Left colon (tissue), 2 donors: ENCODE measurements around the gene PRR29. TPM values are rescaled to one million over a fixed set of nuclear protein-coding genes. Genes with fewer than 3 reads are reported as not detected.

Experiments
- ATAC-seq: fragments of 200-7000 bp; cut with Tn5 transposase; one replicate; pipeline ENCODE4 v1.9.1; 2020; ENCODE audit warnings: mild to moderate bottlenecking, moderate library complexity
- DNase-seq, 2 donors: peaks; one replicate each; pipeline ENCODE4 v3.0.0-alpha.2; 2020
- intact Hi-C, 2 donors: fragments of 100-400 bp; cut with DNase I in 1 of 2; cut with micrococcal nuclease in 1 of 2; formaldehyde crosslinking; loops; one replicate each; pipeline versions ENCODE4 v1.11.2 to v1.14.0; 2022; cut with DNase I, micrococcal nuclease
- total RNA-seq, 2 donors: library from RNA; stranded (reverse); fragmentation: NEBNext Ultra II Directional; extraction: Animal tissue kit (Norgen Biotek cat#: 25700); gene quantifications; one replicate each; pipeline ENCODE4 v1.2.1, GENCODE V29; 2021
- donor health status: DM: no; HTN: no; CAD: no.
- donor health status: DM: yes; HTN: yes; CAD: no.

PRR29 gene
- total RNA-seq, 2 donors from 2014 or later = 0.22 TPM; not detected in 1

- ATAC-seq (peak; percentile 65), DNase-seq (peak in 1 of 2 donors; percentile 79)
- intact Hi-C loops = loop anchor here (2.0 to 10.0 kb wide), 3 partner anchors 104 to 114 kb away; partner anchors contain the start of genes CSHL1 (in 1 of the 2) and GH1 (in 1 of the 2)
Measured at GRCh38 chr17:64028874-64029464, 30.8 kb downstream of the PRR29 start.

- intact Hi-C loops = loop anchor here (10.0 kb wide), 2 partner anchors 103 to 253 kb away; partner anchors contain the start of gene ERN1 (in 1 of the 2)
- no peak for ATAC-seq
- DNase-seq = no peak
Measured at GRCh38 chr17:64032081-64032480, 33.9 kb downstream of the PRR29 start.

GRCh38 chr17:64036198-64036922 is 38.2 kb downstream of the PRR29 start:
- DNase-seq (no peak), ATAC-seq (no peak)
- intact Hi-C loops = loop anchor here (10.0 kb wide), 2 partner anchors 98 to 248 kb away; partner anchors contain the start of gene ERN1 (in 1 of the 2)

- no peak for ATAC-seq
- intact Hi-C loops = loop anchor here (10.0 kb wide), 2 partner anchors 98 to 248 kb away; partner anchors contain the start of gene ERN1 (in 1 of the 2)
- no peak for DNase-seq
Measured at GRCh38 chr17:64037180-64037579, 39.0 kb downstream of the PRR29 start.

GRCh38 chr17:64037802-64038201 is 39.7 kb downstream of the PRR29 start:
- ATAC-seq = no peak
- DNase-seq = no peak
- intact Hi-C loops = loop anchor here (10.0 kb wide), 2 partner anchors 97 to 247 kb away; partner anchors contain the start of gene ERN1 (in 1 of the 2)

GRCh38 chr17:64038331-64039105 is 40.4 kb downstream of the PRR29 start:
- intact Hi-C loops = loop anchor here (10.0 kb wide), 2 partner anchors 96 to 246 kb away; partner anchors contain the start of gene ERN1 (in 1 of the 2)
- no peak for ATAC-seq
- DNase-seq = no peak

GRCh38 chr17:64039106-64039400 is 40.9 kb downstream of the PRR29 start:
- DNase-seq (no peak), ATAC-seq (no peak)
- intact Hi-C loops = loop anchor here (10.0 kb wide), 2 partner anchors 96 to 246 kb away; partner anchors contain the start of gene ERN1 (in 1 of the 2)

GRCh38 chr17:64040206-64040605 is 42.1 kb downstream of the PRR29 start:
- DNase-seq = peak in 1 of 2 donors; percentile 25
- intact Hi-C loops = no loop called here
- peak; percentile 72 for ATAC-seq

GRCh38 chr17:64041912-64042311 is 43.8 kb downstream of the PRR29 start:
- DNase-seq = no peak
- ATAC-seq = no peak
- intact Hi-C loops = no loop called here

- no peak for ATAC-seq
Measured at GRCh38 chr17:64042700-64043485, 44.7 kb downstream of the PRR29 start.

GRCh38 chr17:64045176-64045575 is 47.0 kb downstream of the PRR29 start:
- no peak for ATAC-seq
- DNase-seq = no peak
- intact Hi-C loops = no loop called here

More at GRCh38 chr17:64042700-64043485, 44.7 kb downstream of the PRR29 start:
- intact Hi-C loops = no loop called here
- no peak for DNase-seq

- DNase-seq (no peak), ATAC-seq (no peak)
- intact Hi-C loops = no loop called here
Measured at GRCh38 chr17:64048805-64049204, 50.7 kb downstream of the PRR29 start.

GRCh38 chr17:64051153-64051552 is 53.0 kb downstream of the PRR29 start:
- ATAC-seq (no peak), DNase-seq (no peak)
- intact Hi-C loops = no loop called here

- DNase-seq (no peak), ATAC-seq (no peak)
- intact Hi-C loops = no loop called here
Measured at GRCh38 chr17:64053101-64053500, 55.0 kb downstream of the PRR29 start.

Other genes starting within 250 kb of the PRR29 start
- 100 to 1,000 TPM; 124 to 161 TPM for gene CCDC47, start 224.8 kb upstream of the PRR29 start, total RNA-seq
- 10 to 100 TPM; 86.5 to 93.6 TPM for gene DDX42, start 224.2 kb upstream of the PRR29 start, total RNA-seq
- gene PSMC5, start 170.9 kb upstream of the PRR29 start, total RNA-seq = 10 to 100 TPM; 86.3 to 92.5 TPM
- 10 to 100 TPM; 25.9 to 28.4 TPM for gene FTSJ3, start 170.7 kb upstream of the PRR29 start, total RNA-seq
- gene SMARCD2, start 155.7 kb upstream of the PRR29 start, total RNA-seq = 10 to 100 TPM; 73.0 to 75.8 TPM
- not detected for gene CSH2, start 124.7 kb upstream of the PRR29 start, total RNA-seq
- gene GH2, start 116.4 kb upstream of the PRR29 start, total RNA-seq = not detected
- not detected for gene CSH1, start 101.8 kb upstream of the PRR29 start, total RNA-seq
- gene CSHL1, start 87.1 kb upstream of the PRR29 start, total RNA-seq = not detected
- gene GH1, start 79.5 kb upstream of the PRR29 start, total RNA-seq = not detected
- gene CD79B, start 66.0 kb upstream of the PRR29 start, total RNA-seq = 1 to 10 TPM; 2.0 to 4.0 TPM
- under 1 TPM in 1 of 2 donors, not detected in 1; 0.20 TPM for gene SCN4A, start 25.4 kb upstream of the PRR29 start, total RNA-seq
- gene ICAM2, start 22.3 kb downstream of the PRR29 start, total RNA-seq = 10 to 100 TPM in 1 of 2 donors, 1 to 10 TPM in 1; 6.9 to 11.5 TPM
- 10 to 100 TPM; 19.9 to 25.6 TPM for gene ERN1, start 131.8 kb downstream of the PRR29 start, total RNA-seq